Neural cell (in vitro differentiated cells): ENCODE data around the gene JAK3.

Experiments
- CTCF ChIP-seq: fragments of 450-650 bp; IDR thresholded peaks from 2 replicates; pipeline ENCODE4 v1.5.1; 2014; ENCODE audit warnings: antibody characterized with exemption, mild to moderate bottlenecking, moderate library complexity; ENCODE audit not compliant: poor library complexity, severe bottlenecking
- EP300 ChIP-seq: fragments of 450-650 bp; conservative IDR thresholded peaks from 2 replicates; pipeline ENCODE4 v1.6.1; 2014; ENCODE audit warnings: antibody characterized with exemption, mild to moderate bottlenecking, moderate library complexity; ENCODE audit not compliant: poor library complexity, severe bottlenecking
- EZH2 ChIP-seq: fragments of 200-600, 300-800 bp; shearing (Covaris generic), sonication (generic); IDR thresholded peaks from 2 replicates; pipeline ENCODE4 v1.6.1; 2014; ENCODE audit warnings: antibody characterized with exemption, low read length, borderline replicate concordance, mild to moderate bottlenecking; ENCODE audit not compliant: insufficient read depth, poor library complexity, severe bottlenecking
- MXI1 ChIP-seq: fragments of 450-650 bp; conservative IDR thresholded peaks from 2 replicates; pipeline ENCODE4 v1.6.1; 2014; ENCODE audit warnings: antibody characterized with exemption, mild to moderate bottlenecking; ENCODE audit not compliant: poor library complexity, severe bottlenecking
- RAD21 ChIP-seq: fragments of 450-650 bp; conservative IDR thresholded peaks from 2 replicates; pipeline ENCODE4 v1.6.1; 2014; ENCODE audit warnings: antibody characterized with exemption, mild to moderate bottlenecking, moderate library complexity
- REST ChIP-seq: IDR thresholded peaks from 2 replicates; pipeline ENCODE4 v1.6.1; 2012; ENCODE audit warnings: borderline replicate concordance
- TAF1 ChIP-seq: IDR thresholded peaks from 2 replicates; pipeline ENCODE4 v1.6.1; 2012; ENCODE audit warnings: low read depth

- TF ChIP-seq EZH2 (no peak), CTCF (peak; percentile 61), EP300 (no peak), TAF1 (no peak), MXI1 (no peak), RAD21 (peak; percentile 55), REST (no peak)
These were observed 72.4 kb downstream of the JAK3 start for GRCh38 chr19:17775245-17775927.
